ENCODE data around the gene DSCAM.

DSCAM gene

GRCh38 chr21:40120940-40121575 is 725.9 kb downstream of the DSCAM start:
- peak; percentile 61 for TF ChIP-seq CTCF (IDR thresholded peaks at IDR 0.05; ENCODE audit: control insufficient read depth, insufficient read depth, low read depth, low read length, missing control alignments)
- no peak for DNase-seq (ENCODE audit: low read depth)
- H3K4me3 ChIP-seq (ENCODE audit: control insufficient read depth, low read depth, low read length): no peak overlapping the region

- TF ChIP-seq CTCF (IDR thresholded peaks at IDR 0.05; ENCODE audit: control insufficient read depth, insufficient read depth, low read depth, low read length, missing control alignments): no peak
- H3K4me3 ChIP-seq (ENCODE audit: control insufficient read depth, low read depth, low read length): no peak overlapping the region
- no peak for DNase-seq (ENCODE audit: low read depth)
These were observed 728.4 kb downstream of the DSCAM start for GRCh38 chr21:40118527-40118926.

GRCh38 chr21:40117236-40117635 is 729.7 kb downstream of the DSCAM start:
- DNase-seq (ENCODE audit: low read depth): no peak
- TF ChIP-seq CTCF (IDR thresholded peaks at IDR 0.05; ENCODE audit: control insufficient read depth, insufficient read depth, low read depth, low read length, missing control alignments): no peak
- H3K4me3 ChIP-seq (ENCODE audit: control insufficient read depth, low read depth, low read length): no peak overlapping the region

- no peak overlapping the region for H3K4me3 ChIP-seq (ENCODE audit: control insufficient read depth, low read depth, low read length)
- no peak for DNase-seq (ENCODE audit: low read depth)
- TF ChIP-seq CTCF (IDR thresholded peaks at IDR 0.05; ENCODE audit: control insufficient read depth, insufficient read depth, low read depth, low read length, missing control alignments): no peak
These were observed 731.2 kb downstream of the DSCAM start for GRCh38 chr21:40115775-40116174.

GRCh38 chr21:40102682-40103081 is 744.3 kb downstream of the DSCAM start:
- DNase-seq (ENCODE audit: low read depth): no peak
- no peak for TF ChIP-seq CTCF (IDR thresholded peaks at IDR 0.05; ENCODE audit: control insufficient read depth, insufficient read depth, low read depth, low read length, missing control alignments)
- no peak overlapping the region for H3K4me3 ChIP-seq (ENCODE audit: control insufficient read depth, low read depth, low read length)

GRCh38 chr21:40099809-40100208 is 747.1 kb downstream of the DSCAM start:
- no peak for DNase-seq (ENCODE audit: low read depth)
- TF ChIP-seq CTCF (IDR thresholded peaks at IDR 0.05; ENCODE audit: control insufficient read depth, insufficient read depth, low read depth, low read length, missing control alignments): no peak
- no peak overlapping the region for H3K4me3 ChIP-seq (ENCODE audit: control insufficient read depth, low read depth, low read length)

- no peak overlapping the region for H3K4me3 ChIP-seq (ENCODE audit: control insufficient read depth, low read depth, low read length)
- DNase-seq (ENCODE audit: low read depth): no peak
- TF ChIP-seq CTCF (IDR thresholded peaks at IDR 0.05; ENCODE audit: control insufficient read depth, insufficient read depth, low read depth, low read length, missing control alignments): no peak
These were observed 751.5 kb downstream of the DSCAM start for GRCh38 chr21:40095477-40095876.
